HCT116 (cell line): ENCODE measurements around the gene ADGRB3. TPM values are rescaled to one million over a fixed set of nuclear protein-coding genes. Genes with fewer than 3 reads are reported as not detected.

Source experiments
- ATAC-seq: fragments of 200-7000 bp; cut with Tn5 transposase; 2 replicates; pipeline ENCODE4 v1.9.1; 2020; ENCODE audit warnings: mild to moderate bottlenecking, moderate library complexity
- BruUV-seq: library from RNA; stranded (reverse); fragments of 400-500 nt; replicated peaks from 2 replicates; lab custom pipeline; 2021; lab: Mats Ljungman, UMichigan
- CTCF ChIA-PET: fragments of 300-600 bp; sonication (Branson Sonifier 250); formaldehyde crosslinking; loops from one replicate; lab custom pipeline; 2021; ENCODE audit warnings: antibody characterized with exemption; lab: Charles Lee
- POLR2A ChIA-PET: fragments of 300-600, 350-600 bp; sonication (Branson Sonifier 250); formaldehyde crosslinking; loops from one replicate; lab custom pipeline; 2021; ENCODE audit warnings: antibody characterized with exemption; lab: Charles Lee
- RAD21 ChIA-PET, 2 experiments: fragments of 300-600 bp; sonication (Branson Sonifier 250); formaldehyde crosslinking; loops; one replicate each; lab custom pipeline; 2023; ENCODE audit warnings: low total read pairs in 2 of 2; ENCODE audit not compliant: uncharacterized antibody in 2 of 2, unreplicated experiment in 2 of 2, low non-redundant PET in 1 of 2; lab: Charles Lee
- DNase-seq: peaks from one replicate; pipeline ENCODE4 v3.0.0-alpha.2; 2010; ENCODE audit warnings: low read depth, low spot score
- H2AFZ ChIP-seq: fragments of 200-600 bp; shearing (Covaris generic), sonication (generic); 2 replicates; pipeline ENCODE4 v1.6.1; 2017; ENCODE audit warnings: low read depth, mixed run types, mixed read lengths, antibody characterized with exemption, low read length; ENCODE audit not compliant: poor library complexity, severe bottlenecking
- H3K27ac ChIP-seq: 2 replicates; pipeline ENCODE4 v1.5.1; 2012; ENCODE audit warnings: low read depth, low read length
- H3K27me3 ChIP-seq: fragments of 200-600 bp; sonication (generic); 2 replicates; pipeline ENCODE4 v1.6.1; 2016; ENCODE audit warnings: mixed run types, low read length, mixed read lengths; ENCODE audit not compliant: insufficient read depth
- H3K36me3 ChIP-seq, 2 experiments: fragments of 200-500 bp in 1 of 2; fragments of 200-600 bp in 1 of 2; sonication (Bioruptor generic) in 1 of 2; sonication (generic) in 1 of 2; 2 replicates each; pipeline versions ENCODE4 v1.5.1 to v1.6.1; 2014 to 2016; ENCODE audit warnings: low read length in 2 of 2, inconsistent platforms in 1 of 2, mixed read lengths in 1 of 2, mixed run types in 1 of 2; ENCODE audit not compliant: insufficient read depth in 2 of 2, control insufficient read depth in 1 of 2
- H3K4me1 ChIP-seq, 2 experiments: fragments of 200-600 bp in 1 of 2; sonication (generic) in 1 of 2; 2 replicates each; pipeline versions ENCODE4 v1.5.1 to v1.6.1; 2012 to 2017; ENCODE audit warnings: low read length in 2 of 2, inconsistent platforms in 1 of 2, mild to moderate bottlenecking in 1 of 2, mixed read lengths in 1 of 2, mixed run types in 1 of 2, moderate library complexity in 1 of 2; ENCODE audit not compliant: insufficient read depth in 2 of 2, control insufficient read depth in 1 of 2
- H3K4me2 ChIP-seq: fragments of 200-600 bp; sonication (generic); 2 replicates; pipeline ENCODE4 v1.6.1; 2017; ENCODE audit warnings: mixed run types, low read length, mixed read lengths
- H3K4me3 ChIP-seq, 2 experiments: fragments of 200-600 bp in 1 of 2; sonication (generic) in 1 of 2; replicated peaks in 1 of 2; 2 replicates each; pipeline ENCODE4 v1.5.1; 2011 to 2016; ENCODE audit warnings: low read length in 2 of 2, control low read depth in 1 of 2, low read depth in 1 of 2, mild to moderate bottlenecking in 1 of 2, mixed read lengths in 1 of 2, mixed run types in 1 of 2
- H3K79me2 ChIP-seq: fragments of 200-600 bp; sonication (generic); 2 replicates; pipeline ENCODE4 v1.6.1; 2017; ENCODE audit warnings: mild to moderate bottlenecking, mixed run types, low read length, moderate library complexity, mixed read lengths; ENCODE audit not compliant: insufficient read depth
- H3K9ac ChIP-seq: fragments of 200-600 bp; sonication (generic); 2 replicates; pipeline ENCODE4 v1.6.1; 2016; ENCODE audit warnings: low read length, mixed read lengths
- H3K9me2 ChIP-seq: fragments of 200-600 bp; sonication (generic), shearing (Covaris generic); 2 replicates; pipeline ENCODE4 v1.6.1; 2017; ENCODE audit warnings: mixed run types, mild to moderate bottlenecking, moderate library complexity; ENCODE audit not compliant: insufficient read depth
- H3K9me3 ChIP-seq, 2 experiments: fragments of 200-500 bp in 1 of 2; fragments of 200-600 bp in 1 of 2; sonication (Bioruptor generic) in 1 of 2; sonication (generic) in 1 of 2; 2 replicates each; pipeline ENCODE4 v1.6.1; 2014 to 2017; ENCODE audit warnings: low read length in 2 of 2, mixed read lengths in 2 of 2, inconsistent platforms in 1 of 2, low read depth in 1 of 2, mild to moderate bottlenecking in 1 of 2, mixed run types in 1 of 2, moderate library complexity in 1 of 2; ENCODE audit not compliant: control insufficient read depth in 1 of 2, insufficient read depth in 1 of 2
- H4K20me1 ChIP-seq: fragments of 200-600 bp; sonication (generic), shearing (Covaris generic); 2 replicates; pipeline ENCODE4 v1.6.1; 2017; ENCODE audit warnings: mixed run types, mild to moderate bottlenecking, moderate library complexity; ENCODE audit not compliant: insufficient read depth
- ATF3 ChIP-seq: IDR thresholded peaks from 2 replicates; pipeline ENCODE4 v1.6.1; 2012
- CBX3 ChIP-seq: IDR thresholded peaks from 2 replicates; pipeline ENCODE4 v1.6.1; 2012; ENCODE audit warnings: low read depth
- ELF1 ChIP-seq: IDR thresholded peaks from 2 replicates; pipeline ENCODE4 v1.6.1; 2012; ENCODE audit warnings: low read depth, borderline replicate concordance
- EZH2 ChIP-seq: fragments of 200-600 bp; sonication (generic); IDR thresholded peaks from 2 replicates; pipeline ENCODE4 v1.6.1; 2017; ENCODE audit warnings: antibody characterized with exemption, mixed run types
- EZH2phosphoT487 ChIP-seq: fragments of 200-600 bp; IDR thresholded peaks from 2 replicates; pipeline ENCODE4 v1.6.1; 2018; ENCODE audit warnings: antibody characterized with exemption, borderline replicate concordance
- FOSL1 ChIP-seq: IDR thresholded peaks from 2 replicates; pipeline ENCODE4 v1.6.1; 2012; ENCODE audit warnings: low read depth
- JUND ChIP-seq: IDR thresholded peaks from 2 replicates; pipeline ENCODE4 v1.6.1; 2012
- MAX ChIP-seq: IDR thresholded peaks from 2 replicates; pipeline ENCODE4 v1.6.1; 2012
- POLR2A ChIP-seq: IDR thresholded peaks from 2 replicates; pipeline ENCODE4 v1.7.0; 2011; ENCODE audit warnings: borderline replicate concordance; ENCODE audit not compliant: insufficient read depth, insufficient read length; ENCODE audit errors: extremely low read depth
- POLR2AphosphoS5 ChIP-seq: IDR thresholded peaks from 2 replicates; pipeline ENCODE4 v1.6.1; 2011; ENCODE audit warnings: mild to moderate bottlenecking, low read depth, low read length, moderate library complexity
- RAD21 ChIP-seq: IDR thresholded peaks from 2 replicates; pipeline ENCODE4 v1.6.1; 2012; ENCODE audit warnings: low read depth, mild to moderate bottlenecking
- REST ChIP-seq: IDR thresholded peaks from 2 replicates; pipeline ENCODE4 v1.6.1; 2012; ENCODE audit warnings: low read depth
- SIN3A ChIP-seq: IDR thresholded peaks from 2 replicates; pipeline ENCODE4 v1.6.1; 2012; ENCODE audit warnings: low read depth
- SP1 ChIP-seq: IDR thresholded peaks from 2 replicates; pipeline ENCODE4 v1.6.1; 2012; ENCODE audit warnings: low read depth
- TCF7L2 ChIP-seq: IDR thresholded peaks from 2 replicates; pipeline ENCODE4 v1.7.0; 2011; ENCODE audit warnings: borderline replicate concordance, inconsistent platforms; ENCODE audit not compliant: insufficient read depth, insufficient read length; ENCODE audit errors: extremely low read depth
- YY1 ChIP-seq: IDR thresholded peaks from 2 replicates; pipeline ENCODE4 v1.6.1; 2011; ENCODE audit warnings: low read length, low read depth, moderate library complexity, mild to moderate bottlenecking; ENCODE audit not compliant: insufficient replicate concordance; ENCODE audit errors: extremely low read depth
- ZBTB33 ChIP-seq: IDR thresholded peaks from 2 replicates; pipeline ENCODE4 v1.6.1; 2011; ENCODE audit warnings: mild to moderate bottlenecking, low read length, moderate library complexity; ENCODE audit not compliant: insufficient replicate concordance; ENCODE audit errors: extremely low read depth
- ZFX ChIP-seq: fragments of 450-650 bp; IDR thresholded peaks from 2 replicates; pipeline ENCODE4 v1.6.1; 2017
- intact Hi-C: fragments of 100-400 bp; cut with micrococcal nuclease; formaldehyde crosslinking; loops from 2 replicates; pipeline ENCODE4 v1.10.0; 2022
- total RNA-seq: library from RNA; stranded (reverse); gene quantifications from one replicate; pipeline ENCODE4 v1.2.1, GENCODE V29; 2021; ENCODE audit not compliant: unreplicated experiment

The ADGRB3 gene
- total RNA-seq, 1 experiment from 2014 or later, result not detected

GRCh38 chr6:68730291-68731054 is 95.4 kb downstream of the ADGRB3 start:
- H3K36me3 ChIP-seq, result no peaks in the 10 kb centered on the region
- TF ChIP-seq RAD21 (no peak), EZH2phosphoT487 (no peak), ZBTB33 (no peak), ZFX (no peak), SIN3A (no peak), MAX (no peak), POLR2AphosphoS5 (no peak), REST (no peak), ATF3 (no peak), ELF1 (no peak), EZH2 (no peak), CBX3 (no peak), SP1 (no peak), FOSL1 (no peak), POLR2A (no peak), JUND (no peak), YY1 (no peak), TCF7L2 (no peak)
- ChIA-PET POLR2A (no interaction called here), CTCF (no interaction called here), RAD21 (no interaction called here)
- intact Hi-C loops, result no loop called here
- H3K4me1 ChIP-seq, result no peaks in the 10 kb centered on the region
- ATAC-seq, result no peak
- H3K4me3 ChIP-seq, result no peak overlapping the region
- H3K27me3 ChIP-seq, result no peaks in the 10 kb centered on the region
- peaks cover 0 to 15% of the 10 kb centered on the region in 2 experiments; a peak in 2 of 4 replicates for H3K9me3 ChIP-seq
- no peak overlapping the region for H2AFZ ChIP-seq
- H3K4me2 ChIP-seq, result no peak overlapping the region
- no TSS peak for BruUV-seq
- no peaks in the 10 kb centered on the region for H3K9me2 ChIP-seq
- H3K9ac ChIP-seq, result no peak overlapping the region
- no peaks in the 10 kb centered on the region for H3K79me2 ChIP-seq
- H4K20me1 ChIP-seq, result no peaks in the 10 kb centered on the region
- H3K27ac ChIP-seq, result no peak overlapping the region
- no peak for DNase-seq
